ENCODE data around the gene RPL26.
"Not testable (repeated sequence)": the region's sequence is repeated elsewhere in the genome, so short reads cannot be mapped to it uniquely, and the experiment has no call there.

Gene RPL26

GRCh38 chr17:8393470-8394231, 10.7 kb upstream of the RPL26 start:
- no peak for DNase-seq

GRCh38 chr17:8392674-8393469, 9.9 kb upstream of the RPL26 start:
- no peak for DNase-seq

- DNase-seq, result no peak
These were observed 9.3 kb upstream of the RPL26 start for GRCh38 chr17:8392274-8392673.

- no peak for DNase-seq
These were observed 8.7 kb upstream of the RPL26 start for GRCh38 chr17:8391711-8392110.

- DNase-seq, result no peak
These were observed 5.1 kb upstream of the RPL26 start for GRCh38 chr17:8387914-8388651.

GRCh38 chr17:8386841-8387240, 3.8 kb upstream of the RPL26 start:
- DNase-seq, result no peak

- DNase-seq, result peak; percentile 83
These were observed 1.9 kb upstream of the RPL26 start for GRCh38 chr17:8384801-8385378.

GRCh38 chr17:8382880-8383142, 182 bp downstream of the RPL26 start:
- no peak for DNase-seq

GRCh38 chr17:8382052-8382879, 727 bp downstream of the RPL26 start:
- DNase-seq, result no peak

- no peak for DNase-seq
These were observed 2.9 kb downstream of the RPL26 start for GRCh38 chr17:8380049-8380448.

- DNase-seq, result not testable (repeated sequence)
These were observed 4.9 kb downstream of the RPL26 start for GRCh38 chr17:8378117-8378516.

GRCh38 chr17:8377422-8377821, 5.6 kb downstream of the RPL26 start:
- DNase-seq, result no peak

GRCh38 chr17:8376271-8377067, 6.5 kb downstream of the RPL26 start, which contains the start of gene KRABD2:
TSS of gene KRABD2 (minus strand) at chr17:8376704.
- peak; percentile 69 for DNase-seq

- DNase-seq, result peak; percentile 68
These were observed 7.2 kb downstream of the RPL26 start for GRCh38 chr17:8375738-8376259.

GRCh38 chr17:8373856-8374255, 9.1 kb downstream of the RPL26 start:
- DNase-seq, result not testable (repeated sequence)

GRCh38 chr17:8372422-8372821, 10.6 kb downstream of the RPL26 start:
- no peak for DNase-seq

- no peak for DNase-seq
These were observed 11.2 kb downstream of the RPL26 start for GRCh38 chr17:8371786-8372185.

- no peak for DNase-seq
These were observed 13.0 kb downstream of the RPL26 start for GRCh38 chr17:8369944-8370343.

GRCh38 chr17:8368193-8368592, 14.8 kb downstream of the RPL26 start:
- no peak for DNase-seq

- peak; percentile 37 for DNase-seq
These were observed 16.8 kb downstream of the RPL26 start for GRCh38 chr17:8366231-8366630.

- no peak for DNase-seq
These were observed 17.9 kb downstream of the RPL26 start for GRCh38 chr17:8365143-8365542.

All from kidney glomerular epithelial cell (primary cell).